Body of pancreas (tissue), 4 donors: ENCODE measurements around the gene LRRC59. TPM values are rescaled to one million over a fixed set of nuclear protein-coding genes. Genes with fewer than 3 reads are reported as not detected.

Experiments
- ATAC-seq: fragments of 150-250 bp; one replicate; pipeline ENCODE4 v1.9.1; 2016
- DNase-seq, 4 donors: peaks; one replicate each; pipeline ENCODE4 v3.0.0-alpha.2; 2019
- H3K27ac ChIP-seq, 4 donors: fragments of 200-600 bp; sonication (generic); 1 replicate in 3 of 4; 2 replicates in 1 of 4; pipeline versions ENCODE4 v1.5.1 to v1.6.1; 2016 to 2019; ENCODE audit warnings: mild to moderate bottlenecking in 1 of 4, mixed read lengths in 1 of 4, moderate library complexity in 1 of 4
- H3K27me3 ChIP-seq, 2 donors: fragments of 200-600 bp; sonication (generic); one replicate each; pipeline ENCODE4 v1.6.0; 2016; ENCODE audit warnings: mild to moderate bottlenecking in 1 of 2
- H3K36me3 ChIP-seq, 2 donors: fragments of 200-600 bp; sonication (generic); replicated peaks in 1 of 2; 2 replicates each; pipeline ENCODE4 v1.5.1; 2016; ENCODE audit warnings: low read depth in 2 of 2; ENCODE audit not compliant: insufficient read depth in 1 of 2
- H3K4me1 ChIP-seq: fragments of 200-600 bp; sonication (generic); one replicate; pipeline ENCODE4 v1.6.0; 2016
- H3K4me3 ChIP-seq, 2 donors: fragments of 200-600 bp; sonication (generic); 1 replicate in 1 of 2; 2 replicates in 1 of 2; pipeline ENCODE4 v1.5.1; 2016 to 2019
- H3K9me3 ChIP-seq, 3 donors: fragments of 200-600 bp; sonication (generic); 1 replicate in 2 of 3; 2 replicates in 1 of 3; pipeline ENCODE4 v1.5.1; 2016
- POLR2A ChIP-seq, 3 donors: fragments of 450-650 bp; IDR thresholded peaks; one replicate each; pipeline ENCODE4 v1.6.1; 2016; ENCODE audit warnings: antibody characterized with exemption in 3 of 3, mild to moderate bottlenecking in 2 of 3
- WGBS, 2 donors: methylation state at CpG; one replicate each; pipeline ENCODE4 v1.1.5; 2017; 5-methylcytosine and 5-hydroxymethylcytosine counted together
- intact Hi-C: fragments of 100-400 bp; cut with DNase I; formaldehyde crosslinking; loops from one replicate; pipeline ENCODE4 v1.15.1; 2023
- total RNA-seq, 2 donors: library from RNA; depleted of rRNA; stranded (reverse); fragments of >200 nt; gene quantifications; one replicate each; pipeline ENCODE4 v1.1.0, GENCODE V29; 2016
- TF ChIP-seq, protein P1 (sequence below), 7 experiments: fragments of 450-650 bp in 4 of 7; fragments of 200-600 bp in 3 of 7; sonication (generic) in 3 of 7; IDR thresholded peaks; one replicate each; pipeline ENCODE4 v1.5.1; 2016 to 2019; ENCODE audit warnings: antibody characterized with exemption in 7 of 7

The LRRC59 gene
- total RNA-seq, 2 donors from 2014 or later, result 70.8 to 113 TPM

DNA sequence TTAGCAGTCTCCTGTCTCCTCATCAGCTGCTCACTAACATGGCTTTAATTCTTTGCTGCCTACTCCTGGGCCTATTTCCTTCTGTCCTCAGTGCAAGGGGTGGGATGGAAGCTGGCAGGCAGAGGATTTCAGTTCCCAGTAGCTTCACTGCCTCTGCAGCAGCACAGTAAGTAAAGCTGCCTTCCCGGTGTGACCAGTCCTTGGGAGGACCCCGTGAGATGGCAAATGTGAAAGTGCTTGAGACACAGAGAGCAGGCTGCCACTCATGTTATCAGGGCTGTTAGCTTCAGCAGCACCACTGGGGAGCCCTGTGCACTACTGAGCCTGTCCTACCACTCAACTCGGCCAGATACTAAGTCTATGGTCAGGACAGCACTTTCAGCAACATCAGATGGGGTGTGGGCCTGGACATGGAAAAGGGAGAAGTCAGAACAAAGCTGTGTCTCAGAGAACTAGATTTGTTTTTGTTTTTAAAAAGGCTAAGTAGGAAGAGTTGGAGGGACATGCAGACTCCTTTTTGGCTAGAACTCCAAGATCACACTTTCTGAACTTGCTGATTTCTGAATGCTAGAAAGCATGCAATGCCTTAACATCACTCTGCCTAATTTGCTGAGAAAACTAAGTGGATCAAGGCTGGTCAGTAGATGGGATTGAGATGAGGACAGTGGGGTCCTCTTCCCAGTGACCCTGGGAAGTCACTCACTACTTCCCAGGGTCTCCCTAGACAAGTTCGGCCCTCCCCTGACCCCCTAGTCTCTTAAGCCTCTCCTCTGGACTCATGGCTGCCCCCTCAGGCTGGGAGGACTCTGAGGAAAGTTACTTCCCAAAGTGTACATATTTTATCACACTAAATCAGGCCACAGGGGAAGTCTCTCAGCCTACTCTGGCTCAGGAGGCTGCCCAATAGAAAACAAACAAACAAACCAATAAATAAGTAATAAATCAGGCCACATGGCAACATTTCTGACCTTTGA is 29.8 kb upstream of the LRRC59 start:
- Histone ChIP-seq H3K27ac (peak overlapping the region; percentile 51 to 79 (median 67)), H3K9me3 (no peaks in the 10 kb centered on the region), H3K4me3 (peak overlapping the region in 1 of 2 donors; percentile 41), H3K27me3 (no peaks in the 10 kb centered on the region), H3K36me3 (no peaks in the 10 kb centered on the region), H3K4me1 (peaks cover 62% of the 10 kb centered on the region)
- peak; percentile 11 for ATAC-seq
- TF ChIP-seq, protein P1, sequence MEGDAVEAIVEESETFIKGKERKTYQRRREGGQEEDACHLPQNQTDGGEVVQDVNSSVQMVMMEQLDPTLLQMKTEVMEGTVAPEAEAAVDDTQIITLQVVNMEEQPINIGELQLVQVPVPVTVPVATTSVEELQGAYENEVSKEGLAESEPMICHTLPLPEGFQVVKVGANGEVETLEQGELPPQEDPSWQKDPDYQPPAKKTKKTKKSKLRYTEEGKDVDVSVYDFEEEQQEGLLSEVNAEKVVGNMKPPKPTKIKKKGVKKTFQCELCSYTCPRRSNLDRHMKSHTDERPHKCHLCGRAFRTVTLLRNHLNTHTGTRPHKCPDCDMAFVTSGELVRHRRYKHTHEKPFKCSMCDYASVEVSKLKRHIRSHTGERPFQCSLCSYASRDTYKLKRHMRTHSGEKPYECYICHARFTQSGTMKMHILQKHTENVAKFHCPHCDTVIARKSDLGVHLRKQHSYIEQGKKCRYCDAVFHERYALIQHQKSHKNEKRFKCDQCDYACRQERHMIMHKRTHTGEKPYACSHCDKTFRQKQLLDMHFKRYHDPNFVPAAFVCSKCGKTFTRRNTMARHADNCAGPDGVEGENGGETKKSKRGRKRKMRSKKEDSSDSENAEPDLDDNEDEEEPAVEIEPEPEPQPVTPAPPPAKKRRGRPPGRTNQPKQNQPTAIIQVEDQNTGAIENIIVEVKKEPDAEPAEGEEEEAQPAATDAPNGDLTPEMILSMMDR (IDR thresholded peaks at IDR 0.05), result peak in 1 of 7 experiments; percentile 11
- TF ChIP-seq POLR2A (IDR thresholded peaks at IDR 0.05), result no peak
- intact Hi-C loops, result no loop called here
- 13 to 22% methylated on average over 4 of the region's 4 CpGs for WGBS, 2 donors
- DNase-seq, result peak in 3 of 4 donors; percentile 20 to 31 (median 26)

DNA sequence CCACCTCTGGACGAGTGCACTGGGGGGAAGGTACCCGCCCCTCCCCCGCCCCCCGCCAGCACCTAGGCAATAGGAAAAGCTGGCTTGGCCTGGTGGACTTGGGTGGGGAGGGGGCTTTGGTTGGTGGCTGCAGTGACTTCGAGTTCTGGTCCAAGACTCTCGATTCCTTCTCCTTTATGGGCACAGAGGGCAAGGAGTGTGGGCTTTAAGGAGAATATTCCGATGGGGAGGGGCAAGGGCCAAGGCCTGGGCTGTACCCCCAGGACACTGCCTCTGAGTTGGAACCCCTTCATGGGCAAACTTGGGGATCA is 29.1 kb upstream of the LRRC59 start:
- no peaks in the 10 kb centered on the region for H3K9me3 ChIP-seq
- TF ChIP-seq, protein P1 (IDR thresholded peaks at IDR 0.05), result no peak
- TF ChIP-seq POLR2A (IDR thresholded peaks at IDR 0.05), result no peak
- H3K27me3 ChIP-seq, result no peaks in the 10 kb centered on the region
- peak overlapping the region; percentile 41 to 43 for H3K4me3 ChIP-seq
- peak overlapping the region; percentile 51 to 79 (median 67) for H3K27ac ChIP-seq
- no peak for DNase-seq
- no peaks in the 10 kb centered on the region for H3K36me3 ChIP-seq
- no peak for ATAC-seq
- peaks cover 67% of the 10 kb centered on the region for H3K4me1 ChIP-seq
- intact Hi-C loops, result no loop called here
- WGBS, 2 donors, result 4 to 8% methylated on average over 2 to 7 of the region's 7 CpGs

DNA sequence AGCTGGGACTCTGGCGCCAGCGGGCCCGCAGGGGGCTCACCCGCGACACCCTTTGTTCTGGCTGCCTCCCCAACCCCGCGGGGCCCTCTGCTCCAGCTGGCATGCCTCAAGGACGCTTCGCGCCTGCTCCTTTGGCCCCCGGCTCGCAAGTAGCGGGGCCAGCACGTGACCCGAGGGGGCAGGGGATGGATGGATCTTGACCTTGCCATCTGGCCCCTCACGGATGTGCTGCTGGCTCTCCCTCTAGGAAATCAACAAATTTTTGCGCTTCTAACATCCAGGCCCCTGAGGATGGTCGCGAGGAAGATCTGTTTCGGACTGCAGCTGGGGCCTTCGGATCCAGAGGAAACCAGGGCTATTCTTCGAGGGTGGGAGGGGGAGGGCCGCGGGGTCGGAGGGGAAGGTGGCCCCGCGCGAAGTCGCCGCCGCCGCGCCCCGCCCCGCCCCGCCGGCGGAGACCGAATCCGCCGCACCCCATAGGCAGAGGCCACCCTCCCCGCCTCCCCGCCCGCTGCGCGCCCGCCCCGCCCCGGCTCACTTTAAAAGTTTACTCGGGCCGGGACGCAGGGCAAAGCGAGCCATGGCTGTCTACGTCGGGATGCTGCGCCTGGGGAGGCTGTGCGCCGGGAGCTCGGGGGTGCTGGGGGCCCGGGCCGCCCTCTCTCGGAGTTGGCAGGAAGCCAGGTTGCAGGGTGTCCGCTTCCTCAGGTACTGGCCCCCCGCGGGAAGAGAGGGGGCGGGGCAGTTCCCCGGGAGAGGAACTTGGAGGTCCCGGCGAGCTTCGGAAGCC is 28.6 kb upstream of the LRRC59 start, which contains the start of gene ACSF2:
TSS of gene ACSF2 (plus strand) at position 537 of the 790 bp plus-strand sequence. CDS start at position 581, 44 bp downstream.
- TF ChIP-seq, protein P1 (IDR thresholded peaks at IDR 0.05), result no peak
- TF ChIP-seq POLR2A (IDR thresholded peaks at IDR 0.05), result peak in 2 of 3 donors; percentile 51 to 60
- Histone ChIP-seq H3K9me3 (no peaks in the 10 kb centered on the region), H3K27me3 (no peaks in the 10 kb centered on the region), H3K36me3 (no peaks in the 10 kb centered on the region), H3K27ac (peak within 1 kb of the TSS; percentile 51 to 79 (median 67)), H3K4me3 (peak within 1 kb of the TSS; percentile 41 to 43), H3K4me1 (peaks cover 73% of the 10 kb centered on the region)
- ATAC-seq (peak; percentile 82), DNase-seq (peak; percentile 72 to 81 (median 73))
- 0 to 2% methylated on average over 20 to 58 of the region's 70 CpGs for WGBS, 2 donors
- intact Hi-C loops, result no loop called here

DNA sequence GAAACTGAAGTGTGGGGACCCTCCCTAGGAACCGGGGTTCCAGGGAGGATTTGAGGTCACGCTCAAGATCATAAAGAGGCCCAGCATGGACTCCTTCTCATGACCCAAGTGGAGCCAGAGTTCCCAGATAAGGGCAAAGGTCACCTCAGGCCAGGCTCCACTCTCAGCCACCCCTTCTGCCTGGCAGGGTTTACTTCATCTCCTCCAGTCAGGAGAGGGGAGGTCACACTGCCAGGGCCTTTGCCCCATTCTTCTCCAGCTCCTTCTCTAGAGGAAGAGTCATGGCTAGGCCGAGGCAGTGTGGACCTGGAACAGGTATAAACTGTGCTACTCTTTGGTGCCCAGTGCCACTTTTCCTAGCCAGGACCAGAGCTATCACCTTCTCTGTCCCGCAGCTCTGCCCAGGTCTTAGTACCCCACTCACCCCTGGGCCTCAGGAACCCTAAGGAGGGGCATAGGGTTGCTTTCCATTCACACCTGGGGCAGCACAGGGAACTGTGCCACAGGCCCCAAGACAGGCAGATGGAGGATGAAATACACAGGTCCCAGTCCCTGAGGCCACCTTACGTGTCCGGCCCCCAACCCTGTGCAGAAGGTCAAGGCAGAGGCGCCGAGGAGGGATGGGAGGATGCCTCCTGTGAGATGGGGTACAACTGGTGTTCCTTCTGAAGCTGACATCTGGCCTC is 27.8 kb upstream of the LRRC59 start:
- DNase-seq (no peak), ATAC-seq (no peak)
- no peak overlapping the region for H3K4me3 ChIP-seq
- peak overlapping the region in 3 of 4 donors; percentile 60 to 79 (median 74) for H3K27ac ChIP-seq
- no peaks in the 10 kb centered on the region for H3K36me3 ChIP-seq
- TF ChIP-seq POLR2A (IDR thresholded peaks at IDR 0.05), result no peak
- TF ChIP-seq, protein P1 (IDR thresholded peaks at IDR 0.05), result no peak
- no peaks in the 10 kb centered on the region for H3K9me3 ChIP-seq
- H3K4me1 ChIP-seq, result peaks cover 78% of the 10 kb centered on the region
- intact Hi-C loops, result no loop called here
- no peaks in the 10 kb centered on the region for H3K27me3 ChIP-seq
- WGBS, 2 donors, result 86 to 91% methylated on average over 6 to 8 of the region's 8 CpGs
